A673 (cell line): ENCODE results near the gene EED.

Source experiments
- EZH2 ChIP-seq: fragments of 200-600 bp; sonication (generic); IDR thresholded peaks from 2 replicates; pipeline ENCODE4 v1.6.1; 2017; ENCODE audit warnings: borderline replicate concordance, low read depth, mild to moderate bottlenecking, mixed read lengths, antibody characterized with exemption, low read length; ENCODE audit not compliant: poor library complexity, severe bottlenecking
- TF ChIP-seq, protein P1 (sequence below): fragments of 300-800, 200-600 bp; sonication (generic); conservative IDR thresholded peaks from 2 replicates; pipeline ENCODE4 v1.5.1; 2017; ENCODE audit warnings: low read depth, mild to moderate bottlenecking, antibody characterized with exemption, low read length, moderate library complexity, mixed read lengths

DNA sequence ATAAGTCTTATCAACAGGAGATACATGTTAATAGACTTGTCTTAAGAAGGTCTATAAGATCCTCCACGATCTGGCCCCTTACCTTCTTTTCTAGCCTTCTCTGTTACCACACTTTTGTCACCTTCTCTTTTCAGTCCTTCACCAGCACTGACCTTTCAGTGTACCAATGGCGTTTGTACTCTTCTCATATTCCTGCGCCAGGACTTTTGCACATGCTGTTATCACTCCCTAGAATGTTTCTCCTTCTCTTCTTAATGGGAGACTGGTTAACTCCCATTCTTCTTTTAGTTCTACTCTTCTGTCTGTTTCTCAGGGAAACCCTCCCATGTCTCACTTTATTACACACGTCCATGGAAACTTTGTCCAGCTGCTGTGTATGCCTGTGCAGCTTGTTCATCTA is 4.4 kb upstream of the EED start:
- TF ChIP-seq, protein P1, sequence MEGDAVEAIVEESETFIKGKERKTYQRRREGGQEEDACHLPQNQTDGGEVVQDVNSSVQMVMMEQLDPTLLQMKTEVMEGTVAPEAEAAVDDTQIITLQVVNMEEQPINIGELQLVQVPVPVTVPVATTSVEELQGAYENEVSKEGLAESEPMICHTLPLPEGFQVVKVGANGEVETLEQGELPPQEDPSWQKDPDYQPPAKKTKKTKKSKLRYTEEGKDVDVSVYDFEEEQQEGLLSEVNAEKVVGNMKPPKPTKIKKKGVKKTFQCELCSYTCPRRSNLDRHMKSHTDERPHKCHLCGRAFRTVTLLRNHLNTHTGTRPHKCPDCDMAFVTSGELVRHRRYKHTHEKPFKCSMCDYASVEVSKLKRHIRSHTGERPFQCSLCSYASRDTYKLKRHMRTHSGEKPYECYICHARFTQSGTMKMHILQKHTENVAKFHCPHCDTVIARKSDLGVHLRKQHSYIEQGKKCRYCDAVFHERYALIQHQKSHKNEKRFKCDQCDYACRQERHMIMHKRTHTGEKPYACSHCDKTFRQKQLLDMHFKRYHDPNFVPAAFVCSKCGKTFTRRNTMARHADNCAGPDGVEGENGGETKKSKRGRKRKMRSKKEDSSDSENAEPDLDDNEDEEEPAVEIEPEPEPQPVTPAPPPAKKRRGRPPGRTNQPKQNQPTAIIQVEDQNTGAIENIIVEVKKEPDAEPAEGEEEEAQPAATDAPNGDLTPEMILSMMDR: no peak
- no peak for TF ChIP-seq EZH2
